Kidney glomerular epithelial cell (primary cell): ENCODE measurements around the gene MRPL45.

Experiments used
- DNase-seq: peaks from one replicate; lab custom pipeline; 2025; lab: John Stamatoyannopoulos, UW

MRPL45 gene

DNA sequence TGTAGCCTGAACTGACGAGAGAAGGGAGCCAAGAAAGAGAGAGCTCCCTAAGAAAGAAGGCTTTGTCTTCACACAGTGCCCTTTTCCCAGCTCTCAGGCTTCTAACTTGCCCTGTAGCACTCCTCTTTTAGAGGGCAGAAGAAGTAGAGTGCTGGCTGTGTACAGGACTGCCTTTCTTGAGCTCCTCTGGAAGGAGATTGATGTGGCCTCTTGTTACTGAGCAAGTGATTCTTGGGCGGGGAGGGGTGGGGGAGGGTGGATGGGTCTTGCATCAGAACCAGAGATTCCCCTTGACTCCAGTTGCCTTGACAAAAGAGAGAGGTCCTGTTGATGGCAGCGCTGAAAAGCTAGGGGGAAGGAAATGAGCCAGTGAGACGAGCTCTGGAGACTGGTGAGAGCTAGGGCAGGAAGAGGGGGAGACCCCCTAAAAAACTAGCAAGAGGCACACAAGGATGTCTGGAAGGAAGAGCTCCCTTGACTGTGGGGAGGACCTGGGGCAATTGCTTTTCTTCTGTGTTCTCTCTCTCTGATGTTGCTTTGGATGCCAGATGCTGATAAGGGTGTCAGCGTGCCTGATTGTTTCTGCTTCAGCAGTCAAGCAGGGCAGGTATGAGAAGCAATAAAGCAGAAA, 28.4 kb downstream of the MRPL45 start:
- no peak for DNase-seq

DNA sequence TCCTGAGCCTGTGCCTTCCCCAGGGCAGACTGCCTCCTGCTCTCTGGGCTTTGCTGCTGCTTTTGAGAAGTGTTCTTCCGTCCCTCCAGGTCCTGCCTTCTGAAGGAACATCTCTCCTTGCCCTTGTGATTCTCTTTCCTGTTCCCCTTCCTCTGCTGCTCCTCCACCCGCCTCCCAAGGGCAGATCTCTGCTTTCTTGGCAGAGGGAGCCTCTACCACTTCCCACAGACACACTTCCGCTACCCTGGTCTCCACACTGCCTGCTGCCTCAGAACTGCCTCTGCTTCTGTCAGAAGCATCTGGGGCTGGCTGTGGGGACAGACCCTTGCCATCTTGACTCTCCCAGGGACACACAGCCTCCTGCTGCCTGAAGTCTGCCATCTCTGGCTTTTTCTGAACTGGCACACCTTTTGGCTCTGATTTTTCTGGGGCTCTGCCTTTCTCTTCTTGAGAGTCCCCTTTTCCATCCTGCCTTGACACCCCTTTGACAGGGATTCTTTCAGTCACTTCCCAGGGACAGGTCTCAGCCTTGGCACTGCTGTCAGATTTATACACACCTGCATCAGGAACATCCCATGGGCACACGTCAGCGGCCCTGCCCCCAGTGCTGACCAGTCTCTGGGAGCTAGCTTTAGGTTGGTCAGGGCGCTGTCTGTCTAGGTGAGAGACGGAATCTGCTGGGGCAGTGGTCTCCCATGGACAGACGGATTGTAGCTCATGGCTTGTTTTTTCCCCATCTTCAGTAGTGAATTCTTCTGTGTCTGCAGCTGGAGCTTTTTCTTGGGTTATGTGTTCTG, 30.2 kb downstream of the MRPL45 start:
- DNase-seq, result no peak

DNA sequence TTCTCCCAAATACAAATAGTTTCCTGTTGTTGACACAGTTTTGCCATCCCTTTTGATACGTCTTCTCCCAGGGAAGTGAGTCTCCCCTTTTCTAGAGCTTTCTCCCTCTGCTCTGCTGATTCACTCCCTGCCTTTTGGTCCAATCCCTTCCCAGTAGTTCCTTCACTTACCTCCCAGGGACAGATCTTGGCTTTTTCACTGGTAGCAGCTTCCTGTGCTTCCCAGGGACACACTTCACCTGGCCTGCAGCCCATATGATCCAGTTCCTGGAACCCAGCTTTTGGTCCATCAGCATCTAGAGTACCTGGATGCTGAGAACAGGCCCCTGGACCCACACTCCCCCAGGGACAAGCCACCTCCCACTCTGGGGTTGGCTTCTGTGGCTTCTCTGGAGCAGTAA, 31.0 kb downstream of the MRPL45 start:
- no peak for DNase-seq

DNA sequence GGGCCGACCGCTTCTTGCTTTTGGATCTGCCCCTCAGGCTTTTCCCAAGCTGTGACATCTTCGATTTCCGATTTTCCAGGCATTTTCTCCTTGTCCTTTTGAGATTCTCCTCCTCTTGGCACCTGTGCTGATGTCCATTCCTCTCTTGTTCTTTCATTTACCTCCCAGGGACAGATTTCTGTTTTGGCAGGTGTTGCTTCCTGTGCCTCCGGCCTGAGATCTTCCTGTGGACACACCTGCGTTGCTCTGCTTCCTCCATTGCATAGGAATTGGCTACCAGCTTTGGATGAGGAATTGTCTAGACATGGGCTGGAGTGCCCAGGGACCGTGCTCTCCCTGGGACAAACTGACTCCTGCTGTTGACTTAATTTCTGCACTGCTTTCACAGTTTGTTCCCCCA, 31.7 kb downstream of the MRPL45 start:
- DNase-seq, result no peak

DNA sequence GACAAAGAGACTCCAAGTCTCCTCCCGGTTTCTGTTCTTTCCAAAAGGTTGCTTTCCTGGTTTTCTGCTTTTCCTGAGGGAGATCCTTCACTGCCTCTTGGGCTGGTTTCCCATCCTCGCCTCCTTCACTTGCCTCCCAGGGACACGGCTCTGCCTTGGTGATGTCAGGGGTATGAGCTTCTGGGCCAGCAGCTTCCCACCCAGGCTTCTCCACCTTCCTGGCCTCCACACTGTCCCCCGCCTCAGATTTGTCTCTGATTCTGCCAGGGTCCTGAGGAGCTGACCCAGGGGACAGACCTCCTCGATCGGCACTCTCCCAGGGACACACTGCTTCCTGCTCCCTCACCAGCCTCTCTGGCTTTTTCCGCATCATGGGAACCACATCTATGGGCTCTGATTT, 32.3 kb downstream of the MRPL45 start:
- DNase-seq, result no peak

DNA sequence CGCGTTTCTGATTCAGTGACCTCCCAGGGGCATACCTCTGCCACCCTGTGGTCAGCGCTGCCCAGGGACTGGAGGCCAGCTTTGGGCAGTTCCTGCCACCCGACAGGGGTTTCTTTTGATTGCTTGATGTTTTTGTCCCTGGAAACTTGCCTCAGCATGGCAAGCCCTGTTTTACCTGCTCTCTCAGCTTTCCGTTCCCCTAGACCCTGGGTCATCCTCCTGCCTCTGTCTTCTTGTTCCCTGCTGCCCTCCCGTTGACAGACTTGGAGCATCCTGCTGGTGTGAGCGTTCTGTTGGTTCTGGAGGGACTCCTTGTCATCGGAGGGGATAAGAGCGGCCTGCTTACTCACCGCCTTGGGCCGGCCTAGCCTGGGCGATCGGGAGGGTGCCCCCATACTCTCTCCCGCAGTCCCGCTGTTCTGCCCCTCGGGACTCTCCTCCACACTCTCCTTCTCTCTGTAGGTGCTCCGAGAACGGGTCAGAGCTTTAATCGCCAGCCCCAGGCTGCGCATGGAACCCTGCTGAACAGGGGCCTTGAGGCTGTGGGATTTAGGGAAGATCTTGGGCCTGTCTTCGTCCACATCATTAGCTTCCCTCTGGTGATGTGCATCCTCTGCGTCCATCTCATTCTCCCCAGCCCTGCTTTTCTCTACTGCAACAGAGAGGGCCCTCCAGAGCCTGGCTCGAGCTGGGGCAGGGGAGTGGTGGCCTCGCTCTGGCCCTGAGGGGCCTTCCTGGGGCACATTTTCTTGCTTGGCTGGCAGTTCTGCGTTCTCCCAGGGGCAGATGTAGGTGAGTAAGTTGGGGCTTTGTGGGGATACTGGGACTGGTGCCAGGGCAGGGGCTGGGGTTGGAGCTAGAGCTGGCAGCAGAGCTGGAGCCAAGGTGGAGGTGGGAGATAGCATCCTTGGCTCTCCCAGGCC, 33.1 kb downstream of the MRPL45 start:
- no peak for DNase-seq

DNA sequence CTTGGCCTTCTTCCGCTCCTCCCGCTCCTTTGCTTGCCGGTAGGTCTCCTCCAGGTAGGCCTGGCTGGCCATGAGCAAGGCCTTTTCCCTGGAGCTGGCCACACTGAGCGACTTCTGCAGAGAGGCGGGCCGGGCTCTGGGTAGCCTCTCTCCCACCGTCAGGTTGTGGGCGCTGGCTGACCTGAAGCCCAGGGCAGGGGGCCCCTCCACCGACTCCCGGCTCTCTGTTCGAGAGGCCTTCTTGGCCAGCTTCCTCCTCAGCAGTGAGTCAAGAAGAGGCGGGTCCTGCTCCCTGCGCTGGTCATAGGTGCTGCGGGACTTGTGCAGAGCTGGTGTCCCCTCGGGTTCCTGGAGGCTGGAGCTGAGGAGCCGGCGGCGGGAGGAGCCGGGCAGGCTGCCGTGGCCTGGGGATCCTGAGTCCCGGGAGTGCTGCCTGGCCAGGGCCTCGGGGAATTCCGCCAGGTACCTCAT, 34.0 kb downstream of the MRPL45 start:
- no peak for DNase-seq

DNA sequence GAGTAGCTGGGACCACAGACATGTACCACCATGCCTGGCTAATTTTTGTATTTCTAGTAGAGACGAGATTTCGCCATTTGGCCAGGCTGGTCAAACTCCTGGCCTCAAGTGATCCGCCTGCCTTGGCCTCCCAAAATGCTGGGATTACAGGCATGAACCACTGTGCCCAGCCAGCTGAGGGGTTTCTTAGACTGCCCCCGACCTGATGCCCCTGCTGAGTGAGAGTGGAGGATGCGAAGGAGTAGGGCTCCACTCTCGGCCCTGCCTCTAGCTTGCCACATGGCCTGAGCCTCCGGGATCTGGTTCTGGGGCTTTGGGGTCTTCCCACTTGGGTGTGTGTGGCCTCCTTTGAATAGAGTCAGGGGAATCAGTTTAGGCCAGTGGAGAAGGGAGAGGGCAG, 35.8 kb downstream of the MRPL45 start:
- DNase-seq, result no peak

DNA sequence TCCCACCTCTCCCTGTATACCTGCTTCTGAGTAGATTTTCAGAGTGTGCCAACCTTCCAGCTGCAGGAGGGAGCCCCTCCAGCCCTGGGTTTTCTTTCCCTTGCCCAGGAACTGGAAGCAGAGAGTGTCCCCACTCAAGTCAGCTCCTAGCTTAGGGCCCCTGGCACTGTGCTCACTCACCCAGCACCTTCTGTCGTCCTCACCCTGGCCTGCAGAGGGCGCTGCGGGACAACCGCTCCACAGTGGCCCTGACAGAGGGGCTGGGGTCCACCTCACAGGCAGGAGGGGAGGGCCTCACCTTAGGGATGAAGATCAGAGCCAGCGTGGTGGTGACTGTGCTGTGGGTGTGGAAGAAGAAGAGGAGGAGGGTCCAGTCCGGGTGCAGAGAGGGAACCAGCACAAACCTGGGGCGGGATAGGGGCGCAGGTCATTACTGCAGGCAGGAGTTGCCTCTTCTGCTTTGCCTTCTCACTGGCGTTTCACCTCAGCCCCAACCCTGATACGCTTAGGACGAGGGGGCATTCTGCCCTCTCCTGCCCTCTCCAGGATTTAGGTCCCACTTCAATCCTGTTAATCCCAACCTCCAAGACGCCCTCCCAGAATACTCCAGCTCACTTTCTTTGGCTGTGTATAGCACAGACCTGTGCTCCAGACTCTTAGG, 36.8 kb downstream of the MRPL45 start:
- no peak for DNase-seq

DNA sequence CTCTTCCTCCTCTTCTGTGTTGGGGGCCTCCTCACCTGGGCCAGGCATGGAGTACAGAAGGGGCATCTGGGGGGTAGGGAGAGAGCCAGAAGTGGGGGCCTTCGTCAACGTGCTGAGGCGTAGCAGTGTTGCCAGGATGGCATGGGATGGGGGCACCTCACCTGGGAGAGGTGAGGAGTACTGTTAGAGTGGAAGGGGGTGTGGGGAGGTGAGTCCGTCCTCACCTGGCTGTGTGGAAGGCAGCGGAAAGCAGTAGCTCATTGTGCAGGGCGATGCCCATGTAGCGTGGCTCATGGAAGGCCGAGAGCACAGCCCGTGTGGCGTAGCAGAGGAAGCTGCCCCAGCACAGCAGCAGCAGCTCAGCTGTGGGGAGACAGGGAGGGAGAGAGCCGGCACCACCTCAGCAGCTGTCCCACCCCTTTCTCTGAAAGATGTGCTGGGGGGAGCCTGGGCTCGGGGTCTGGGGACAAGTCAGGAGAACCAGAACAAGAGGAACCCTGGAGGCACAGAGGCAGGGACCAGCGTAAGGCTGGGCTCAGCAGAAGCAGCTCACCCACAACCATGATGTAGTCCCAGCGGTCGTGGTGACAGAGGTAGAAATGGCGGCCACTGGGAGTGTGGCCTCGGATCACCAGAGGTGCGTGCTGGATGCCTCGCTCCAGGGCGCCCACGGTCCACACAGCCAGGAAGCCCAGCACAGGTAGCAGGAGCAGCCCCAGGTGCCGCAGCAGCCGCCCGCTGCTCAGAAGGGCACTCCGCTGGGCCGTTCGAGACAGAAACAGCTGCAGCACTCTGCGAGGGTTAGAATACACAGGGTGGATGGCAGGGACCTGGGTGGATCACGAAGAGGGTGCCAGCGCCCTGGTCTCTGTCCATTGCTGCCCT, 37.8 kb downstream of the MRPL45 start:
- DNase-seq, result no peak

DNA sequence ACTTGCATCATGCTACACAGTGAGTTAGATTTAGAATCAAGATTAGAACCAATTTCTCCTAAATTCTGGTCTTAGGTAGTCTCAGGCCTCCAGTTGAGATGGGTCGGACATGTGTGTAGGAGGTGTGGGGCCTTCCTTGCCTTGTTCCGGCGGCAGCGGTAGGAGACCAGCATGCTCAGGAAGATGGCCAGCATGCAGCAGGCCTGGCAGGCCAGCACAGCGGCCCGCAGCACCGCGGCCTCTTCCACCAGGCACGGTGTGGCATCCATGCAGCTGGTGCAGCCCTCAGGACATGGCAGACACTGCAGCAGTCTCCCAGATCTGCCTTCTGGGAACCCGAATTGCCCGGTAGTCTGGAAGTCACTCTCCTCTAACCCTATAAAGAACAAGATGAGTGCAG, 39.9 kb downstream of the MRPL45 start:
- DNase-seq, result no peak

DNA sequence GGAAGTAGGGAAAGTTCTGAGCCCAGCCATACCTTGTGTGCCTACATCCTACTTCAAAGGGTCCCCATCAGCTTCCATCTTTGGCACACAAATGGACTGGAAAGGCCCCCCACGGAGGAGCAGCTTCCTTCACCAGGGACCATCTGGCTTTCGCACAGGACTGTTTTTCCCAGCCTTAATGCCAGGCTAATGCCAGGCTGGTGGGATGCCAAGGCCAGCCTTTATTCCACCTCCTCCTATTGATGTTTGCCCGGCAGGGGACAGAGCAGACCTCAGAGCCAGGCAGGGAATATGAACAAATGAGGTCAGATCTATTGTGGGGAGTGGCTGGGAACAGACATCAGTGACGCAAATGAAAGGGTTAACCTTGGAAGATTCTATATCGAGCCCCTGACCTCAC, 41.1 kb downstream of the MRPL45 start:
- no peak for DNase-seq

DNA sequence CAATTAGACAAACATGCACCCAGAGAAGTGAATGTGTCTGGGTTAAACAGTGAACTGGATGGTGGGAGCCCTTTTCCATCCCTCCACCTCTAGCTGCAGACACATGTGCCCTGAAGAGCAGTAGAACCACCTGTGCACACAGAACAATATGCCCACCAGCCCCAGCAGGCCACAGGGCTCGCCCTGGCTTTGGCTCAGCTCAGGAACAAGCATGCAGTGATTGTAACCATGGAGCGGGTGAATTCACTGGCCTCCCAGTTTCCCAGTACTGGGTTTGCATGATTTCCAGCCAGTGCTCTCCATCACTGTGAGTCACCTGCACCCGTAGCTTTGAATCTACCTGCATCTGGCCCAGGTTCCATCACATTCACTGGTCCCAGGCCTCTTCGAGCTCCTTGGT, 41.6 kb downstream of the MRPL45 start:
- DNase-seq, result no peak

DNA sequence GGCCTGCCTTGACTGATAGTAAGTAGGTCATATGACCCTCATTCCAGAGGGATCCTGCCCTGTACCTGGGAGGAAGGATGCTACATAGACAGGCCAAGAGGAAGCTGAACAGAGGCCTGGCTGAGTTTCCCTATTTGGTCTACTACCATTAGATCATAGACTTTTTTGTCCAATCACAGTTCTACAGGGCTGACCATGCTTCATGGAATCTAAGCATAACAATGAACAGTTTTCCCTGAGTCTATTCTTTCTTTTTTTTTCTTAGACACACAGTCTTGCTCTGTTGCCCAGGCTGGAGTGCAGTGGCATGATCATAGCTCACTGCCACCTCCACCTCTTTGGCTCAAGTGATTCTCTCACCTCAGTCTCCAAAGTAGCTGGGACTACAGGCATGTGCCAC, 42.9 kb downstream of the MRPL45 start:
- DNase-seq, result peak; percentile 54

DNA sequence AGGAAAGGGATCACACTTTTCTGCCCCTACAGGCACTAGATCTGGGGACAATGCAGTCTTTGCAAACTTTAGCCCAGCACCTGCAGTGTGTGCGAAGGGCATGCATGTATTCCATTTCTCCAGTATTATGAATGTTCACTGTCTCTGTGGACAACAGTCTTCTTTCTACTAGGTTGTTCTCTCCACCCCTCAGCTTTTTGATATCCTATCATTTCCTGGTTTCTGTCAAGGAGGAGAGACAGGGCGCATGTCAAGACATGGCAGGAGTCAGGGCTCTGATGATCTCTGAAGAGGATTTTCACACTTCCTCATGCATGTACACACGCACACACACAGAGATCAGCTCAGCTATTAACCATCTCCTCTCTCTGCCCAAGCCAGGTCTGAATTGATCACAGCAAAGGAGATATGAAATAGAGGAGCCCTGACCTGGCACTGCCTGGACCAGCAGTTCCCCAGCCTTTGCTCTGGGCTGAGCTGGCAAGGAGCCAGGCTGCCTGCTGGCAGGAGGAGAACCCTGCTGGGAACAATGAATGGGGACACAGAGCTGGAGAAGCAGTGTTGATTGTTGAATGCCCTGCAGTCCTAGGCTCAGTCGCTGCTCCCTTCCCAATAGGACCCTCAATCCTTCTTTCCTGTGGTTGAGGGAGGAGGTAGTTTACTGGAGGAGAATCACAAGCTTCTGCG, 44.2 kb downstream of the MRPL45 start:
- no peak for DNase-seq

DNA sequence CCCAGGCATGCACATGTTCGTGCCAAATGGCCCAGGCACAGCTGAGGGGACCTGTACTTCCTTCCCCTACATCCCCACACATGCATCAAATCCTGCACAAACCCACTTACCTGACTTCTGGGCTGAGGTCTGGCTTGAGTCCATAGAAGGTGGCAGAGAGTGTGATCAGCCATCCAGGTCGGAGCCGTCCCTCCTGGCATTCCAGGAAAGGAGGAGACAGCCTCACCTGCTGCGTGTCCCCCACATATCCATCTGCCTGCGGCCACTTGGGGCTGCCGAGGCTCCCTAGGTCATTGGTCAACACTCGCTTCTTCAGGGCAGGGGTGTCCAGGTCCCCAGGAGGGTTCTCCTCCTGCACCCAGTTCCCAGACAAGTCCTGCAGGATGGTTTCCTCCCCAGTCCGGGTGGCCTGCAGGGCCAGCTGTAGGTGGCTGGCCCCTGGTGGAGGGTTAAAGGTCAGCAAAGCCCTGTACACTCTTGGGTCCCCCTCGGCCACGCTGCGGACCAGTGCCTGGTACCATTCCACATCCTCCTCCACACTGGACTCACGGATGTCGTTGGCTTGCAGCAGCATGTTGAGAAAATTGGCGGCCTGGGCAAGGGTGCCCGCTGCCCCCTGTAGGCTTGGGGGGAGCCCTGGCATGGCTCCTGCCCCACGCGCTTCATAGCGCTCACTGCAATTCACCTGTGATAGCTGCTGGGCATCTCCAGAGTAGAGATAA, 46.1 kb downstream of the MRPL45 start:
- DNase-seq, result no peak

DNA sequence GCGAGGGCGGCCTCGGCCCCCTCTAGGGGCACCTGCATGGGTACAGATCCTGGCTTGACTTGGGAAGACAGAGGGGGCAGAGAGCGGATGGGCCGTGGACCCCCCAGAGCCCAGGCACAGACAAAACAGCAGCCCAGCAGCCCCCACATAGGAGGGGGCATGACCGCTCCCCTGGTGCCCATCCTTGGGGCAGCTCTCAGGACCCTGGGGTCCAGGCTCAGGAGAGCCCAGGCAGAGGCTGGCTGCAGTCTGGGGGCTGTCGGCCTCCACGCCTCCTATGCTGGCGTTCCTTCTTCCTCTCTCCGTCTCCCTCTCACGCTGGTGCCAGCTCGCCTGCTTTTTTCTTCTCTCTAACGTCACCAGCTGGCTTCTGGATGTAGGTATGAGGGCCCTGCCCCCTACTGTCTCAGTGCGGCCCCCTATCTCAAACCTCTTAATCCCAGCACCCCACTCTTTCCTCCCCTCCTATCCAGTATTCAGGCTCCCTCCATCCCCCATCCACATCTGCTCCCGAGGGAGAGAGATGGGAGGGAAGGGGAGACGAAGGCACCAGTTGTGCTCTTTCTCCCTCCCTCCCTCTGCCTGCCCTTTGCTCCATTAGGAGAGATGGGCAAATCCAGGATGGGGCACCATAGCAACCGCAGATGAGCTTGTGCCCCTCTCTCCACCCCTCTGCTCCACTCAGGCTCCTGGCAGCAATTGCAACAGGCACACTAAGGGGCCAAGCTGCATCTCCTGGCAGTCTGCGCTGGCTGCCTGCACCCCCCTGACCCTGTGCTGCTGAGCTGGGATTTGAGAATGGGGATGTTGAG, 46.8 kb downstream of the MRPL45 start, which contains the start of gene GPR179:
Gene GPR179 (minus strand): TSS at position 349 of the 812 bp plus-strand sequence. CDS start 167 bp downstream, at position 182.
- DNase-seq, result no peak

DNA sequence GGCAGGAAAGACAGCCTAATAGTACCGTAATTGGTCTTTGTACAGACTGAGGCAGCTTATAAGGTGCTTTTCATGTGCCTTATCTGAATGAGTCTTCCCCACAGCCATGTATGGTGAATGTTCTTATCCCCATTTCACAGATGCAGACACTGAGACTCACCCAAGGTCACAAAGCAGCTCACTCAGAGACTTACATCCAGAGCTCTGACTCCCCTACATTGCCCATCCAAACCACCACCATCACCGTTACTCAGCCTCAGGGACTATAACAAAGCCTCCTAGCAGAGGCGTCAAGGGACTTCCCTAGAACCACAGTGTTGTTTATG, 47.4 kb downstream of the MRPL45 start:
- DNase-seq, result no peak

DNA sequence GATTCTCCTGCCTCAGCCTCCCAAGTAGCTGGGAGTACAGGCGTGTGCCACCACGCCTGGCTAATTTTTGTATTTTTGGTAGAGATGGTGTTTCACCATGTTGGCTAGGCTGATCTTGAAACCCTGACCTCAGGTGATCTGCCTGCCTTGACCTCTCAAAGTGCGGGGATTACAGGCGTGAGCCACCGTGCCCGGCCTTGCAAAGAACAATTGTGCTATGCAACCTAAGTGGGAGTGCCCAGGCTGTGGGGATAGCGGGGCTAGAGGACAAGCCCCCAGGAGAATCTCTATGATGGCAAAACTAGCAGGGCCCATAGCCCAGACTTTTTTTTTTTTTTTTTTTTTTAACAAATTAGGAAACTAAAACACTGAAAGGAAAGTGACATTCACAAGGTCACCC, 48.8 kb downstream of the MRPL45 start:
- no peak for DNase-seq
